SK-N-SH (cell line): ENCODE measurements around the gene IQCF2. TPM values are rescaled to one million over a fixed set of nuclear protein-coding genes. Genes with fewer than 3 reads are reported as not detected.

Source experiments
- CTCF ChIA-PET: fragments of 300-600, 350-600 bp; formaldehyde crosslinking; extraction: SDS; loops from one replicate; lab custom pipeline; 2021; lab: Yijun Ruan, JAX
- POLR2A ChIA-PET: fragments of 350-600 bp; sonication (Branson Sonifier 250); formaldehyde crosslinking; extraction: SDS; loops from one replicate; lab custom pipeline; 2020; ENCODE audit warnings: antibody characterized with exemption, inconsistent platforms; lab: Yijun Ruan, JAX
- DNase-seq: peaks from one replicate; pipeline ENCODE4 v3.0.0; 2012
- H2AFZ ChIP-seq: fragments of 200-600 bp; sonication (generic); 2 replicates; pipeline ENCODE4 v1.8.1; 2016; ENCODE audit warnings: antibody characterized with exemption, mild to moderate bottlenecking, low read depth
- H3F3A ChIP-seq: fragments of 200-600 bp; sonication (generic); replicated peaks from 2 replicates; pipeline ENCODE3; 2016; ENCODE audit warnings: antibody characterized with exemption, mild to moderate bottlenecking; ENCODE audit not compliant: insufficient read depth
- H3K27ac ChIP-seq, 2 experiments: fragments of 200-500 bp in 1 of 2; fragments of 200-600 bp in 1 of 2; sonication (Bioruptor generic) in 1 of 2; sonication (generic), shearing (Covaris generic) in 1 of 2; 2 replicates each; pipeline versions ENCODE4 v1.5.1 to v1.6.1; 2014 to 2016; ENCODE audit warnings: low read depth in 2 of 2, inconsistent platforms in 1 of 2, low read length in 1 of 2, mild to moderate bottlenecking in 1 of 2, mixed read lengths in 1 of 2
- H3K27me3 ChIP-seq: fragments of 200-600 bp; sonication (generic), shearing (Covaris generic); 2 replicates; pipeline ENCODE4 v1.6.1; 2016; ENCODE audit warnings: mixed run types; ENCODE audit not compliant: insufficient read depth
- H3K36me3 ChIP-seq, 2 experiments: fragments of 200-500 bp in 1 of 2; fragments of 200-600 bp in 1 of 2; sonication (Bioruptor generic) in 1 of 2; sonication (generic) in 1 of 2; replicated peaks in 1 of 2; 2 replicates each; pipeline versions ENCODE3 to v1.5.1; 2014 to 2016; ENCODE audit warnings: low read length in 1 of 2, mild to moderate bottlenecking in 1 of 2; ENCODE audit not compliant: insufficient read depth in 2 of 2, control insufficient read depth in 1 of 2
- H3K4me1 ChIP-seq, 2 experiments: fragments of 200-500 bp in 1 of 2; fragments of 200-600 bp in 1 of 2; sonication (Bioruptor generic) in 1 of 2; sonication (generic), shearing (Covaris generic) in 1 of 2; 2 replicates each; pipeline versions ENCODE4 v1.5.1 to v1.6.1; 2014 to 2016; ENCODE audit warnings: low read depth in 1 of 2, low read length in 1 of 2, mixed run types in 1 of 2; ENCODE audit not compliant: insufficient read depth in 2 of 2, control insufficient read depth in 1 of 2
- H3K4me2 ChIP-seq: fragments of 200-600 bp; sonication (generic), shearing (Covaris generic); 2 replicates; pipeline ENCODE4 v1.6.1; 2017; ENCODE audit warnings: mixed run types
- H3K4me3 ChIP-seq, 2 experiments: fragments of 200-500 bp in 1 of 2; fragments of 200-600 bp in 1 of 2; sonication (Bioruptor generic) in 1 of 2; sonication (generic), shearing (Covaris generic) in 1 of 2; 2 replicates each; pipeline versions ENCODE4 v1.5.1 to v1.8.1; 2014 to 2016; ENCODE audit warnings: low read depth in 2 of 2, inconsistent platforms in 1 of 2, low read length in 1 of 2, mild to moderate bottlenecking in 1 of 2, mixed read lengths in 1 of 2, moderate library complexity in 1 of 2
- H3K79me2 ChIP-seq: fragments of 200-600 bp; sonication (generic); 2 replicates; pipeline ENCODE4 v1.8.1; 2017; ENCODE audit warnings: mild to moderate bottlenecking; ENCODE audit not compliant: insufficient read depth
- H3K9ac ChIP-seq: fragments of 200-600 bp; sonication (generic); 2 replicates; pipeline ENCODE4 v1.6.1; 2017; ENCODE audit warnings: mixed run types
- H3K9me2 ChIP-seq: fragments of 200-600 bp; sonication (generic); 2 replicates; pipeline ENCODE4 v1.6.1; 2017; ENCODE audit warnings: mixed run types
- H3K9me3 ChIP-seq: fragments of 200-600 bp; sonication (generic); 2 replicates; pipeline ENCODE4 v1.6.1; 2017; ENCODE audit warnings: mixed run types, mild to moderate bottlenecking, moderate library complexity
- H4K20me1 ChIP-seq: fragments of 200-600 bp; sonication (generic); 2 replicates; pipeline ENCODE4 v1.6.1; 2017; ENCODE audit warnings: mild to moderate bottlenecking, mixed run types; ENCODE audit not compliant: insufficient read depth
- EP300 ChIP-seq, 2 experiments: IDR thresholded peaks; 2 replicates each; pipeline versions ENCODE4 v1.4.0 to v1.6.1; 2012; ENCODE audit warnings: borderline replicate concordance in 1 of 2, low read depth in 1 of 2, low read length in 1 of 2
- EZH2phosphoT487 ChIP-seq: fragments of 200-600 bp; sonication (generic); IDR thresholded peaks from 2 replicates; pipeline ENCODE4 v1.6.1; 2017; ENCODE audit warnings: low read depth, mixed run types, mild to moderate bottlenecking, antibody characterized with exemption, moderate library complexity, borderline replicate concordance
- FOSL2 ChIP-seq: IDR thresholded peaks from 2 replicates; pipeline ENCODE4 v1.4.0; 2012; ENCODE audit warnings: low read depth, mild to moderate bottlenecking, moderate library complexity, borderline replicate concordance
- FOXM1 ChIP-seq: IDR thresholded peaks from 2 replicates; pipeline ENCODE4 v1.4.0; 2012; ENCODE audit warnings: low read depth, mild to moderate bottlenecking
- GABPA ChIP-seq: IDR thresholded peaks from 2 replicates; pipeline ENCODE4 v1.4.0; 2012; ENCODE audit warnings: low read depth, mild to moderate bottlenecking
- JUND ChIP-seq: IDR thresholded peaks from 2 replicates; pipeline ENCODE4 v1.4.0; 2012
- MXI1 ChIP-seq: IDR thresholded peaks from 2 replicates; pipeline ENCODE4 v1.6.1; 2012; ENCODE audit warnings: mild to moderate bottlenecking, low read depth, low read length, improper control_type of control experiment
- PBX3 ChIP-seq: IDR thresholded peaks from 2 replicates; pipeline ENCODE4; 2012
- RAD21 ChIP-seq: IDR thresholded peaks from 2 replicates; pipeline ENCODE4 v1.6.1; 2012; ENCODE audit warnings: mild to moderate bottlenecking, low read length
- RFX5 ChIP-seq: IDR thresholded peaks from 2 replicates; pipeline ENCODE4 v1.6.1; 2012; ENCODE audit warnings: mild to moderate bottlenecking, improper control_type of control experiment, low read length
- SMC3 ChIP-seq: IDR thresholded peaks from 2 replicates; pipeline ENCODE4 v1.6.1; 2012; ENCODE audit warnings: low read depth, low read length, improper control_type of control experiment
- TAF1 ChIP-seq: IDR thresholded peaks from 2 replicates; pipeline ENCODE4 v1.6.1; 2012; ENCODE audit warnings: low read depth, mild to moderate bottlenecking, low read length, moderate library complexity, borderline replicate concordance
- TEAD4 ChIP-seq: IDR thresholded peaks from 2 replicates; pipeline ENCODE4 v1.4.0; 2012; ENCODE audit warnings: mild to moderate bottlenecking, borderline replicate concordance; ENCODE audit not compliant: insufficient read depth
- USF2 ChIP-seq: fragments of 150-350 bp; IDR thresholded peaks from 2 replicates; pipeline ENCODE4 v1.6.1; 2017; ENCODE audit warnings: antibody characterized with exemption, low read length, low read depth, borderline replicate concordance
- WGBS: methylation state at CpG from one replicate; pipeline ENCODE4 v1.1.6; 2017; ENCODE audit warnings: low lambda C conversion rate; 5-methylcytosine and 5-hydroxymethylcytosine counted together
- polyA plus RNA-seq, 3 experiments: library from polyadenylated mRNA; depleted of rRNA; stranded (reverse); fragments of >200 nt; gene quantifications; 2 replicates each; pipeline ENCODE4 v1.2.3, GENCODE V29; 2012
- TF ChIP-seq, protein P1 (sequence below): fragments of 150-350 bp; IDR thresholded peaks from 2 replicates; pipeline ENCODE4 v1.6.1; 2016; ENCODE audit warnings: mild to moderate bottlenecking, low read depth, low read length
- TF ChIP-seq, protein P2 (sequence below): IDR thresholded peaks from 2 replicates; pipeline ENCODE4 v1.4.0; 2012; ENCODE audit warnings: low read depth, borderline replicate concordance
- TF ChIP-seq, protein P3 (sequence below): IDR thresholded peaks from 2 replicates; pipeline ENCODE4 v1.4.0; 2012; ENCODE audit warnings: low read depth, borderline replicate concordance
- TF ChIP-seq, protein P4 (sequence below): fragments of 200-600 bp; sonication (generic); IDR thresholded peaks from 2 replicates; pipeline ENCODE4 v1.6.1; 2017; ENCODE audit warnings: antibody characterized with exemption, mild to moderate bottlenecking, moderate library complexity

IQCF2 gene
- not detected in 2 replicates for polyA plus RNA-seq (2012; rRNA removed)
- not detected in 2 replicates for polyA plus RNA-seq (2012; cell fraction: cytosol; rRNA removed)
- not detected in 2 replicates for polyA plus RNA-seq (2012; cell fraction: nucleus; rRNA removed)

GRCh38 chr3:51860703-51861665, at the start of gene IQCF2:
TSS of gene IQCF2 (plus strand) at chr3:51861615. CDS start at chr3:51861667, 52 bp downstream.
- DNase-seq: no peak
- Histone ChIP-seq H3K4me2 (no peak within 1 kb of the TSS), H2AFZ (no peak within 1 kb of the TSS), H4K20me1 (no peaks in the 10 kb centered on the region), H3K4me1 (no peaks in the 10 kb centered on the region), H3K79me2 (no peaks in the 10 kb centered on the region), H3K27me3 (no peaks in the 10 kb centered on the region; the same call in 1 of the 2 replicates), H3K27ac (no peak within 1 kb of the TSS), H3K9me2 (no peaks in the 10 kb centered on the region), H3K9ac (no peak within 1 kb of the TSS), H3F3A (no peaks in the 10 kb centered on the region), H3K36me3 (no peaks in the 10 kb centered on the region), H3K4me3 (no peak within 1 kb of the TSS), H3K9me3 (no peaks in the 10 kb centered on the region)
- WGBS: 31% methylated on average over 7 of the region's 7 CpGs
- CTCF ChIA-PET: no interaction called here
- POLR2A ChIA-PET: no interaction called here
- TF ChIP-seq RAD21: no peak
- TF ChIP-seq TEAD4: no peak
- no peak for TF ChIP-seq EP300 (IDR thresholded peaks at IDR 0.05; ENCODE audit: borderline replicate concordance in 1 of 2, low read depth in 1 of 2, low read length in 1 of 2)
- TF ChIP-seq SMC3: no peak
- TF ChIP-seq EZH2phosphoT487: no peak
- TF ChIP-seq TAF1: no peak
- no peak for TF ChIP-seq FOXM1
- no peak for TF ChIP-seq GABPA
- TF ChIP-seq FOSL2: no peak
- no peak for TF ChIP-seq USF2
- no peak for TF ChIP-seq PBX3
- TF ChIP-seq JUND: no peak
- TF ChIP-seq, protein P1, sequence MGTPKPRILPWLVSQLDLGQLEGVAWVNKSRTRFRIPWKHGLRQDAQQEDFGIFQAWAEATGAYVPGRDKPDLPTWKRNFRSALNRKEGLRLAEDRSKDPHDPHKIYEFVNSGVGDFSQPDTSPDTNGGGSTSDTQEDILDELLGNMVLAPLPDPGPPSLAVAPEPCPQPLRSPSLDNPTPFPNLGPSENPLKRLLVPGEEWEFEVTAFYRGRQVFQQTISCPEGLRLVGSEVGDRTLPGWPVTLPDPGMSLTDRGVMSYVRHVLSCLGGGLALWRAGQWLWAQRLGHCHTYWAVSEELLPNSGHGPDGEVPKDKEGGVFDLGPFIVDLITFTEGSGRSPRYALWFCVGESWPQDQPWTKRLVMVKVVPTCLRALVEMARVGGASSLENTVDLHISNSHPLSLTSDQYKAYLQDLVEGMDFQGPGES: no peak
- TF ChIP-seq RFX5: no peak
- TF ChIP-seq, protein P2, sequence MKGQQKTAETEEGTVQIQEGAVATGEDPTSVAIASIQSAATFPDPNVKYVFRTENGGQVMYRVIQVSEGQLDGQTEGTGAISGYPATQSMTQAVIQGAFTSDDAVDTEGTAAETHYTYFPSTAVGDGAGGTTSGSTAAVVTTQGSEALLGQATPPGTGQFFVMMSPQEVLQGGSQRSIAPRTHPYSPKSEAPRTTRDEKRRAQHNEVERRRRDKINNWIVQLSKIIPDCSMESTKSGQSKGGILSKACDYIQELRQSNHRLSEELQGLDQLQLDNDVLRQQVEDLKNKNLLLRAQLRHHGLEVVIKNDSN: no peak
- no peak for TF ChIP-seq MXI1
- TF ChIP-seq, protein P3, sequence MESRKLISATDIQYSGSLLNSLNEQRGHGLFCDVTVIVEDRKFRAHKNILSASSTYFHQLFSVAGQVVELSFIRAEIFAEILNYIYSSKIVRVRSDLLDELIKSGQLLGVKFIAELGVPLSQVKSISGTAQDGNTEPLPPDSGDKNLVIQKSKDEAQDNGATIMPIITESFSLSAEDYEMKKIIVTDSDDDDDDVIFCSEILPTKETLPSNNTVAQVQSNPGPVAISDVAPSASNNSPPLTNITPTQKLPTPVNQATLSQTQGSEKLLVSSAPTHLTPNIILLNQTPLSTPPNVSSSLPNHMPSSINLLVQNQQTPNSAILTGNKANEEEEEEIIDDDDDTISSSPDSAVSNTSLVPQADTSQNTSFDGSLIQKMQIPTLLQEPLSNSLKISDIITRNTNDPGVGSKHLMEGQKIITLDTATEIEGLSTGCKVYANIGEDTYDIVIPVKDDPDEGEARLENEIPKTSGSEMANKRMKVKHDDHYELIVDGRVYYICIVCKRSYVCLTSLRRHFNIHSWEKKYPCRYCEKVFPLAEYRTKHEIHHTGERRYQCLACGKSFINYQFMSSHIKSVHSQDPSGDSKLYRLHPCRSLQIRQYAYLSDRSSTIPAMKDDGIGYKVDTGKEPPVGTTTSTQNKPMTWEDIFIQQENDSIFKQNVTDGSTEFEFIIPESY: no peak
- TF ChIP-seq, protein P4, sequence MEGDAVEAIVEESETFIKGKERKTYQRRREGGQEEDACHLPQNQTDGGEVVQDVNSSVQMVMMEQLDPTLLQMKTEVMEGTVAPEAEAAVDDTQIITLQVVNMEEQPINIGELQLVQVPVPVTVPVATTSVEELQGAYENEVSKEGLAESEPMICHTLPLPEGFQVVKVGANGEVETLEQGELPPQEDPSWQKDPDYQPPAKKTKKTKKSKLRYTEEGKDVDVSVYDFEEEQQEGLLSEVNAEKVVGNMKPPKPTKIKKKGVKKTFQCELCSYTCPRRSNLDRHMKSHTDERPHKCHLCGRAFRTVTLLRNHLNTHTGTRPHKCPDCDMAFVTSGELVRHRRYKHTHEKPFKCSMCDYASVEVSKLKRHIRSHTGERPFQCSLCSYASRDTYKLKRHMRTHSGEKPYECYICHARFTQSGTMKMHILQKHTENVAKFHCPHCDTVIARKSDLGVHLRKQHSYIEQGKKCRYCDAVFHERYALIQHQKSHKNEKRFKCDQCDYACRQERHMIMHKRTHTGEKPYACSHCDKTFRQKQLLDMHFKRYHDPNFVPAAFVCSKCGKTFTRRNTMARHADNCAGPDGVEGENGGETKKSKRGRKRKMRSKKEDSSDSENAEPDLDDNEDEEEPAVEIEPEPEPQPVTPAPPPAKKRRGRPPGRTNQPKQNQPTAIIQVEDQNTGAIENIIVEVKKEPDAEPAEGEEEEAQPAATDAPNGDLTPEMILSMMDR: no peak
